CD4-positive, alpha-beta T cell treated with Interleukin-4 for 4 hours (primary cell): ENCODE results near the gene CNTN5.

Experiments used
- DNase-seq: peaks from one replicate; pipeline ENCODE4 v3.0.0-alpha.2; 2020

The CNTN5 gene

DNA sequence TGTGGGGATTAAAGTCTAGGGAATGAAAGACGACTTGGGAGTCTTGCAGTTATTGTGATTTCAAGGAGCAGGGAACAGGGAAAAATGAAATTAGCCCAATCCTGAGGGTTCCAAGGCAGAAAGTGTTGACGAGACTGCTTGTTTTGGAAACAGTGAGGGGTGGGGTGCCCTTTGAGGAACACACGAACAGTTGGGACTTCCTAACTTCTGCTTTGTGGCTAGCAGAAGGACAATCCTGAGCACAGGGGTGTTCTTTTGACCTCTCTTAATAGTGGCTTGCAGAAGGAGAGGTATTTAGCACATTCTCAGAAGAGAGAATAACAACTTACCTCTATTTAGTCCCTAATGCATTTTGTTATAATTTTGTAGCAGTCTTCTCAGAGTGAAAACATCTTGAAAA lies 1120.5 kb downstream of the CNTN5 start:
- DNase-seq, result no peak

- DNase-seq, result no peak
Measured at GRCh38 chr11:100151944-100152343, 1131.2 kb downstream of the CNTN5 start.

DNA sequence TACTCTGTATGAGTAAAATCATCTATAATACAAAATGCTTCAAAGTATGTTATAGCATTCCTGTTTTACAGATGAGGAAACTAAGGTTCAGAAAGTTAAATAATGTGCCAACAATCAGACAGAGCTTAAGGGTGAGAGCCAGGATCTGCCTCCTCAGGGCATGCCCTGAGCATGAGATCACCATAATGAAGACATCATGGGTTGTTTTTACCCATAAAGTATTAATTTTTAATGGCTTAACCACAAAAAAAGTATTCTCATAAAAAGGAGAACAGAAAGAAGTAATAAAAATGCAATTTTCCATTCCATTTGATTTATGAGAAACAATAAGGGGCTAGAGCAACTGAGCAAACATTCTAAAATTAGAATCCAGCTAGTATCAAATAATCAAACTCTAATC lies 1132.0 kb downstream of the CNTN5 start:
- DNase-seq, result no peak

DNA sequence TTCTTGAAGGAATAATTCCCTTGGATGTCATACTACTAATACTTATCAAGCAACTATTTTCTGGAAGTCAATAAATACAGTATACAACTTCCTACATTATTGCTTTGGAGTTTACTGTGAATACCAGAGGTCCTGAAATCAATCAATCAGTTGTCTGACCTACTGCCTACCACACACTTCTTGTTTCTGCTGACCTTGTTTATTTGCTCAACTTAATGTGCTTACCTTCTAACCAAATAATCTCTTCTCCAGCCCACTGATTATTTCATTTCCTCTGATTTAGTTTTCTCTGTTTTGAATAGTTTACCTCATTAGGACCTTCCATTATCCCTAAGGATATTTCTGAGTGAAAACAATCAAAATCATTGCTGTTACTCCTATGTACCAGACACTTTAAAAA lies 1142.7 kb downstream of the CNTN5 start:
- DNase-seq, result no peak

DNA sequence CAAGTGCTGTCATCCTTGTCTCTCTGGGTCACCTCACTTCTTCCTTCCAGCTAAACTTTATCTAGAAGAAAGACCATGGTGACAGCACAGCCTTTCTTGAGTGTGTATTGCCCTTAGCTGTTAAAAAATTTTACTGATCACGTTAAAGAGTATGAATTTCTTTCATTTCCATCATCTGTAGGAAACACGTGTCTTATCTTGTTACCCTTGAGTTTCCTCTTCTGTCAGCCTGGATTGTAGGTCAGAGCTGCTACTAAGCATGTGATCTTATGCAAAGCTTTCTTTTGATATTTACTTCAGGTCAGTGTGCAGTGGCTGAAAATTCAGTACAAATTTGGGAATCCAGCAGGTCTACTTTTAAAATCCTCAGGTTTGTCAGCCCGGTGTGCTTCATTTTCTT lies 1154.1 kb downstream of the CNTN5 start:
- DNase-seq, result no peak

DNA sequence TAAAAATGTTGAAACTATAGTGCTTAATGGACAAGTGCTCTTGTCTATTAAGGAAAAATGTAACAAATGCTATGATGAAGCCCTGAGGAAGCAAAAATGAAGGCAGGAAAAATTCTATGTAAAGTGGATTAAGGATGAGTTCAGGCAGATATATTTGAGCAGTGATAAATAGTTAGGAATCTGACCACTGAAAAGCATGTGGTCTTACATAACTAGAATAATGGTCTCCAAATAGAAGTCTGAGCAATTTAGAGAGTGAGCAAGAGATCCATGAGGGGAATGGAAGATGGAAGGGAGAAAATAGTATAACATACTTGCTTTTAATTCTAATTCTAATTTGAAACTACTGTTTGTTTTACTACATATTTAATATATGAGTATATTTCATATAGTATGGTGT lies 1155.7 kb downstream of the CNTN5 start:
- DNase-seq, result no peak

GRCh38 chr11:100177651-100178050 lies 1156.9 kb downstream of the CNTN5 start:
- no peak for DNase-seq

GRCh38 chr11:100182350-100182749 lies 1161.6 kb downstream of the CNTN5 start:
- no peak for DNase-seq

DNA sequence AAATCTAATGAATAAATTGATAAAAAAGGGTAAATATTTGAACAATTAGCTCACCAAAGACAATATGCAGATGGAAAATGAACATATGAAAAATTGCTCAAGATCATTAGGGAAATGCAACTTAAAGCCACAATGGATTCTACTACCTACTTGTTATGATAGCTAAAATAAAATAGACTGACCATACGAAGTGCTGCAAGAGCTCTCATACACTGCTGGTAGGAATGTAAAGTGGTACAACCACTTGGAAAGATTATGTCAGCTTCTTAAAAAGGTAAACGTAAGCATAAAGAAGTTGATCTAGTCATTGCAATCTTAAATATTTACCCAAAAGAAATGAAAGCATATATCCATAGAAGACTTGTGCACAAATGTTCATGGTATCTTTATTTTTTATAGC lies 1162.2 kb downstream of the CNTN5 start:
- no peak for DNase-seq

DNA sequence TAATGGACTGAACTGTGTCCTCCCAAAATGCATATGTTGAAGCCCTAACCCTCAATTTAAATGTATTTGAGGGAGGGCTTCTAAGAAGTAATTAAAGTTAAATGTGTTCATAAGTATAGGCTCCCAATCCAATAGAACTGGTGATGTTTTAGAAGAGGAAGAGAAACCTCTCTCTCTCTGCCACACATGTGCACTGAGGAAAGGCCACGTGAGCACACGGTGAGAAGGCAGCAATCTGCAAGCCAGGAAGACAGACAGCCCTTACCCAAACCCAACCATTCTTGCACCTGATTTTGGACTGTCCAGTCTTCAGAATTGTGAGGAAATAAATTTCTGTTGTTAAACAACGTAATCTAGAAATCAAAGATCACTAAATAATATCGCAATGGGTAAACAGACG lies 1164.8 kb downstream of the CNTN5 start:
- DNase-seq, result no peak

GRCh38 chr11:100188137-100188783 lies 1167.5 kb downstream of the CNTN5 start:
- DNase-seq, result no peak

DNA sequence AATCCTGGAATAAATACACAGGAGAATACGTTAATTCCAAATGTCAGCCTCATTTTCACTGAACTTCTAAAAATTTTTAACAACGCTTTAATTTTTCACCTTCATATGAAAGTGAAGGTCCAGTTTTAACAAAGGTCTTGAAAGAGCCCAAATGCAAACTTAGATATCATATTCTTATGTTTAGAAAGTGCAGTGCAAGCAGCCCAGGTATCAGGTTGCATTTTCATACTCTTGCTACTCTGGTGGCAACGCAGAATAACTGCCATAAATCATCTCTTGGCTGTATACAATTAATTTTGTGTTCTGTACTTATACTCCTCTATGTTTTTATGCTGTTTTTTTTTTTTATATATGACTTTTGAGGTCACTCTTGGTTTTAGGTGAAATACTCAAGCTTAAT lies 1169.6 kb downstream of the CNTN5 start:
- no peak for DNase-seq

DNA sequence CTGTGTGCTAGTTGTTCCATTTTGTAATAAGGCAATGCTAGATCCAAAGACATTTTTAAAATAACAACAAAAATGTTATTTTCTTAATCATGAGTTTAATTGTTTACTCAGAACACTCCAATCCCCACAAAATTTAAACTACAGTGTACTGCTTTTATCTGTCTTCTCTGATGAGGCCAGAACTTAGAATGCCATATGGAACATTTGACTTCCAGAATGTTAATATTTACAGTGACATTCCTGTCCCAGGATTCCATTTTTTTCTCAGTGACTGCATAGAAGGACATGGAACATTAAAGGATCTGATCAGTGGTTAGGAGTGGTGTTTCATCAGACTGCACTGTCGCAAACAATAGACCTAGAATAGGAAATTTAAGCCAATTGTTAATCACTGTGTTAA lies 1171.4 kb downstream of the CNTN5 start:
- DNase-seq, result no peak

DNA sequence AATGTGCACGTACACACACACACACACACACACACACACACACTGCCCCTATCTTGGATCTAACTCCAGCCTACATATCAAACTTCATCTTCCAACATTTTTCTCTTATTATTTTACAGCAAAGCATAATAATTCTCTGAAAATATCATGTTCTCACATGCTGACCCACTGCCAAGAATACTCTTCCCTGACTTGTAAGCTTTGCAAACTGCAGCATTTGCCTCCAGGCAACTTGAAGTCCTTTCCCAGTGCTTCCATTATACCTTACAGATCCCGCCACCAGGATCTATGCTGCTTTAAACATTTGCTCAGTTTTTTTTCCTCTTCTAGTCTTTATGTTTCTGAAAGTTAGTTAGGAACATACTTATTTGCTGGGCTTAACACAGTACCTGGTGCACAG lies 1183.0 kb downstream of the CNTN5 start:
- no peak for DNase-seq

GRCh38 chr11:100205926-100206325 lies 1185.2 kb downstream of the CNTN5 start:
- no peak for DNase-seq

DNA sequence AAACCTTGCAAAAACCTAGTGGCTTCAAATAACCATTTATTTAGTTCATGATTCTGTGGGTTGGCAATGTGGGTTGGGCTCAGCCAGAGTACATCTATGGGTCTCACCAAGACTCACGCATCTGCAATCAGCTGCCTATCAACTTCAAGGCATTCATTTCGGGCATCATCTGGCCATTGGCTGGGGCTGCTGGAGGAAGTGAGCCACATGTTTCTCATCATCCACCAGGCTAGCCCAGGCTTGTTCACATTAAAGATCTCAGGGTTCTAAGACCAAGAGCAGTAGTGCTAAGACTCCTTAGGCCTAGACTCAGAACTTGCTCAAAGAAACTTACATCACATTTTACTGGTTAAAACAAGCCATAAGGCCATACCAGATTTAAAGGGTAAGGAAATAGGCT lies 1187.5 kb downstream of the CNTN5 start:
- no peak for DNase-seq

- DNase-seq, result no peak
Measured at GRCh38 chr11:100214791-100215190, 1194.0 kb downstream of the CNTN5 start.

DNA sequence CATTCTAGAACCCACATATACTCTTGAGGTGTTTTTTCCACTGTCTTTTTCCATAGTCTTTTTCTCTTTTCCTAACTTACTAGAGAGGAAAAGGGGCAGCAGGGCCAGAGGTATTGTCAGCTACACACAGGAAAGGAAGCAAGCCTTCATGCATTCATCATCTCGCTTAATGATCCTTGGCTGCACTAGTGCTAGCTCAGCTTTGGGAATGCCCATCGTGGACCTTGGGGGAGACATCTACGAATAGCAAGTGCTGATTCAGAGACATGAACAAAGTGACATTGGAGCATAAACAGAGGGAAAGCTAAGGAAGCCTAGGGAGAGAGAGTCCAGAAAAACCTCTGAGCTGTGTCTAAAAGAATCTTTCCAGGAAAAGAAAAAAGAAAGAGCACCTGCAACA lies 1200.1 kb downstream of the CNTN5 start:
- DNase-seq, result no peak

DNA sequence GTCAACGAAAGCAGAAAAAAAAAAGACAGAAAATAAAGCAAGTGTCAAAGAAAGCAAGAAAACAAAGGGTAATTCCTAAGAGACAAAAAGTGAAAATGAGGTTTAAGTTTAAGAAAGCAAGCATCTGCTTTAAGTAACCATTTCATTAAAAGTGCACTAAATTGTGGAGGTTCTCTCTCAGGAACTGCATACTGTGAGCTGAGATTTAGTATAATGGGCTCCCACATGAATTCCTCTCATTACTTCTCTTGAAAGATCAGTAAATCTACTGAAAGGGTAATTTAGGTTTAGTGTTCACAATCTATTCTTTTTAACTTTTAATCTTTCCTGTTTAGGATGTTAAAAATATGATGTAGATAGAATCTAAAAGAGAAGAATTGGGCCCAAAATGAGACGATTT lies 1201.0 kb downstream of the CNTN5 start:
- DNase-seq, result no peak

GRCh38 chr11:100224541-100225034 lies 1203.8 kb downstream of the CNTN5 start:
- no peak for DNase-seq

DNA sequence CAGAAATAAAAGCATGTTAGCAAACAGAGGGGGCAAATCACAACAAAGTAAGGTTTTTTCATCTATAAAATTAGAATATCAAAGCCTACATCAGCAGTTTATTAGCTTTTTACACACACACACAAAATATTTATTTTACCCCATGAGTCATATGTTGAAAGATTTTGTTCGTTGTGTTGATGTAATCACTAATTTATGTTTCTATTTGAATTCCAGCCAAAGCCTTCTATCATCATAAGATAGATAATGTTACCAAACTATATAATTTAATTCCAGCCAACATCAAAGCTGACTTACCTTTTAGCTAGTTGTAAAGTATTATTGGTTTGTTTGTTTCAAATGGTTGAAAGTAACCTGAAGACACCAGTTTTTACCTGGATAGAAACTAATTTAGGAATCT lies 1208.3 kb downstream of the CNTN5 start:
- DNase-seq, result no peak

GRCh38 chr11:100232006-100232405 lies 1211.3 kb downstream of the CNTN5 start:
- DNase-seq, result no peak

GRCh38 chr11:100235085-100235484 lies 1214.3 kb downstream of the CNTN5 start:
- no peak for DNase-seq

DNA sequence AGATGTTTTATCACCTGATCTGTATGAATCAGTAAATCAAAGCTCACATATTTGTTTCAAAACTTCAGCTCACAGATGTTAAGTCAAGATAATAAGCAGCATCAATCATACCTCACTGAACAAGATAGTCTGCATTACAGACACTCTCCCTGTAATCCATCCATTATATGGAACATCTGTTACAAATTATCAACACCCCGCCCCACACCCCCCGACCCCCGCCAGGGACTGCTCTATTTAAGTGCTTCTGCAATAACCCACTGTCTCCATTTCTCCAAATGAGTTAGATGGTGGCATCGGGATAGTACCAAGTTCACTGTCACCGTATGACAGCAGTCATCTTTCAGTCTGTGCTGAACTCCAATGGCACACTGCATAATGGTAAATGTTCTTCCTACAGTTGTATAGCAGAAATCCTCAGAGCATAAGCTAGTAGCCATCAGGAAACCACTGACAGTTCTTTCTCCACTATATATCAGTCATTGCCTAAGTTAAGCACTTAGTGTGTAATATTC lies 1219.3 kb downstream of the CNTN5 start:
- DNase-seq, result no peak

GRCh38 chr11:100247704-100248103 lies 1227.0 kb downstream of the CNTN5 start:
- no peak for DNase-seq
